K562 (cell line): ENCODE measurements around the gene MLX. TPM values are rescaled to one million over a fixed set of nuclear protein-coding genes. Genes with fewer than 3 reads are reported as not detected.
A peak's percentile ranks its signal among the peaks of the same experiment; 100 is the strongest.

Experiments used
- AFF1 ChIP-seq, 2 experiments: fragments of 450-650 bp; IDR thresholded peaks; 2 replicates each; pipeline ENCODE4 v1.6.1; 2018; ENCODE audit warnings: mild to moderate bottlenecking in 2 of 2, low read depth in 1 of 2; ENCODE audit not compliant: partially characterized antibody in 2 of 2
- ARHGAP35 ChIP-seq: fragments of 450-650 bp; IDR thresholded peaks from 2 replicates; pipeline ENCODE4 v1.6.1; 2018; ENCODE audit not compliant: partially characterized antibody
- BRCA1 ChIP-seq, 2 experiments: fragments of 450-650 bp in 1 of 2; sonication (generic) in 1 of 2; formaldehyde crosslinking in 1 of 2; IDR thresholded peaks; 2 replicates each; pipeline versions ENCODE4 v1.5.0 to v1.6.1; 2017 to 2020; ENCODE audit warnings: mild to moderate bottlenecking in 1 of 2, missing genetic modification reagents in 1 of 2
- CBFA2T2 ChIP-seq: fragments of 450-650 bp; conservative IDR thresholded peaks from 2 replicates; pipeline ENCODE4 v1.6.1; 2017; ENCODE audit warnings: mild to moderate bottlenecking
- FOXP1 ChIP-seq: sonication (generic); formaldehyde crosslinking; IDR thresholded peaks from 2 replicates; pipeline ENCODE4 v1.8.0; 2022; ENCODE audit warnings: mild to moderate bottlenecking, missing genetic modification reagents
- HIVEP1 ChIP-seq: fragments of 250-450 bp; sonication (Bioruptor Pico); IDR thresholded peaks from 2 replicates; pipeline ENCODE4 v1.4.0; 2020; ENCODE audit warnings: mild to moderate bottlenecking
- KDM1A ChIP-seq, 2 experiments: fragments of 450-650 bp; IDR thresholded peaks; 2 replicates each; pipeline ENCODE4 v1.6.1; 2016; ENCODE audit warnings: mild to moderate bottlenecking in 2 of 2
- MNT ChIP-seq, 2 experiments: fragments of 450-650 bp; conservative IDR thresholded peaks; 2 replicates each; pipeline ENCODE4 v1.6.1; 2017; ENCODE audit warnings: mild to moderate bottlenecking in 2 of 2, moderate library complexity in 2 of 2
- NFXL1 ChIP-seq: fragments of 450-650 bp; formaldehyde crosslinking; IDR thresholded peaks from 2 replicates; pipeline ENCODE4 v1.4.0; 2021; ENCODE audit warnings: mild to moderate bottlenecking
- NR1H2 ChIP-seq: sonication (generic); formaldehyde crosslinking; IDR thresholded peaks from 2 replicates; pipeline ENCODE4 v1.4.0; 2020; ENCODE audit warnings: mild to moderate bottlenecking, missing genetic modification reagents
- PHF8 ChIP-seq: fragments of 200-600 bp; sonication (generic); IDR thresholded peaks from 2 replicates; pipeline ENCODE4 v1.6.1; 2012; ENCODE audit warnings: mixed run types, mild to moderate bottlenecking, inconsistent platforms, low read length, moderate library complexity, borderline replicate concordance
- PREB ChIP-seq: sonication (generic); formaldehyde crosslinking; IDR thresholded peaks from 2 replicates; pipeline ENCODE4 v1.8.1; 2023; ENCODE audit warnings: mild to moderate bottlenecking, missing genetic modification reagents
- RBM17 ChIP-seq: fragments of 200-400 bp; formaldehyde crosslinking; IDR thresholded peaks from 2 replicates; pipeline ENCODE4 v1.6.1; 2017; ENCODE audit warnings: low read depth, mild to moderate bottlenecking, low read length, borderline replicate concordance
- TAF7 ChIP-seq: fragments of 450-650 bp; IDR thresholded peaks from 2 replicates; pipeline ENCODE4 v1.6.1; 2016; ENCODE audit warnings: missing genetic modification characterization, missing compliant biosample characterization
- TRIM25 ChIP-seq: fragments of 450-650 bp; IDR thresholded peaks from 2 replicates; pipeline ENCODE4 v1.7.0; 2016; ENCODE audit warnings: borderline replicate concordance
- ZNF133 ChIP-seq: fragments of 250-450 bp; sonication (Bioruptor Pico); IDR thresholded peaks from 2 replicates; pipeline ENCODE4 v1.4.0; 2020; ENCODE audit warnings: mild to moderate bottlenecking
- ZNF140 ChIP-seq: fragments of 250-450 bp; sonication (Bioruptor Pico); IDR thresholded peaks from 2 replicates; pipeline ENCODE4 v1.8.0; 2021; ENCODE audit warnings: moderate library complexity, mild to moderate bottlenecking, inconsistent platforms
- ZNF174 ChIP-seq: fragments of 250-450 bp; sonication (Bioruptor Pico); IDR thresholded peaks from 2 replicates; pipeline ENCODE4 v1.4.0; 2020; ENCODE audit warnings: mild to moderate bottlenecking
- ZNF79 ChIP-seq: fragments of 250-450 bp; sonication (Bioruptor Pico); IDR thresholded peaks from 2 replicates; pipeline ENCODE4 v1.4.0; 2020; ENCODE audit warnings: low read depth, mild to moderate bottlenecking, moderate library complexity
- polyA plus RNA-seq, 8 experiments: library from polyadenylated mRNA; depleted of rRNA in 4 of 8; stranded (reverse) in 5 of 8; unstranded in 3 of 8; fragments of >200 nt; fragmentation: Nextera tagmentation in 2 of 8; fragmentation: Illumina TruSeq in 1 of 8; extraction: Ambion mirVana in 2 of 8; extraction: Trizol in 1 of 8; gene quantifications; 2 replicates each; pipeline versions ENCODE4 v1.2.1 to v1.2.3, GENCODE V29; 2011 to 2014; ENCODE audit warnings: inconsistent platforms in 1 of 8, missing spikeins in 1 of 8
- total RNA-seq, 7 experiments: library from RNA; depleted of rRNA in 6 of 7; stranded (reverse); fragments of >200 nt in 6 of 7; fragmentation: Illumina TruSeq in 2 of 7; extraction: Trizol in 2 of 7; gene quantifications; 2 replicates each; pipeline versions ENCODE4 v1.2.1 to v1.2.3, GENCODE V29; 2011 to 2021; ENCODE audit warnings: low replicate concordance in 1 of 7

The MLX gene
- total and polyA plus RNA-seq, 9 of the 15 experiments (the other 6 are each of a cell fraction or from before 2014, with no cell fraction given): 42.9 to 100 (median 58.9) TPM

- peak; percentile 76 for TF ChIP-seq CBFA2T2
- no peak for TF ChIP-seq ZNF133
- TF ChIP-seq MNT (conservative IDR thresholded peaks at IDR 0.05): no peak
- no peak for TF ChIP-seq AFF1 (IDR thresholded peaks at IDR 0.05; ENCODE audit: low read depth in 1 of 2, partially characterized antibody in 2 of 2)
- no peak for TF ChIP-seq PREB (CRISPR knock-in tag)
- no peak for TF ChIP-seq KDM1A (IDR thresholded peaks at IDR 0.05)
- no peak for TF ChIP-seq FOXP1 (CRISPR knock-in tag)
- TF ChIP-seq ZNF140 (CRISPR knock-in tag): no peak
- TF ChIP-seq NR1H2 (CRISPR knock-in tag): no peak
- no peak for TF ChIP-seq ARHGAP35
- no peak for TF ChIP-seq TRIM25
- TF ChIP-seq ZNF174 (CRISPR knock-in tag): no peak
- no peak for TF ChIP-seq RBM17
- no peak for TF ChIP-seq HIVEP1 (CRISPR knock-in tag)
- TF ChIP-seq PHF8: no peak
- no peak for TF ChIP-seq NFXL1 (CRISPR knock-in tag)
- no peak for TF ChIP-seq BRCA1 (IDR thresholded peaks at IDR 0.05)
- no peak for TF ChIP-seq BRCA1 (CRISPR knock-in tag; IDR thresholded peaks at IDR 0.05)
- no peak for TF ChIP-seq ZNF79 (CRISPR knock-in tag)
- TF ChIP-seq TAF7 (tag): no peak
Observed at GRCh38 chr17:42518046-42518754, 48.7 kb upstream of the MLX start (continued).
